Measurements from ENCODE around the gene PCYT1A. TPM values are rescaled to one million over a fixed set of nuclear protein-coding genes. Genes with fewer than 3 reads are reported as not detected.
"Not testable (repeated sequence)": the region's sequence is repeated elsewhere in the genome, so short reads cannot be mapped to it uniquely, and the experiment has no call there.

PCYT1A gene
- total RNA-seq, 2 donors from 2014 or later = 64.7 to 102 TPM

DNA sequence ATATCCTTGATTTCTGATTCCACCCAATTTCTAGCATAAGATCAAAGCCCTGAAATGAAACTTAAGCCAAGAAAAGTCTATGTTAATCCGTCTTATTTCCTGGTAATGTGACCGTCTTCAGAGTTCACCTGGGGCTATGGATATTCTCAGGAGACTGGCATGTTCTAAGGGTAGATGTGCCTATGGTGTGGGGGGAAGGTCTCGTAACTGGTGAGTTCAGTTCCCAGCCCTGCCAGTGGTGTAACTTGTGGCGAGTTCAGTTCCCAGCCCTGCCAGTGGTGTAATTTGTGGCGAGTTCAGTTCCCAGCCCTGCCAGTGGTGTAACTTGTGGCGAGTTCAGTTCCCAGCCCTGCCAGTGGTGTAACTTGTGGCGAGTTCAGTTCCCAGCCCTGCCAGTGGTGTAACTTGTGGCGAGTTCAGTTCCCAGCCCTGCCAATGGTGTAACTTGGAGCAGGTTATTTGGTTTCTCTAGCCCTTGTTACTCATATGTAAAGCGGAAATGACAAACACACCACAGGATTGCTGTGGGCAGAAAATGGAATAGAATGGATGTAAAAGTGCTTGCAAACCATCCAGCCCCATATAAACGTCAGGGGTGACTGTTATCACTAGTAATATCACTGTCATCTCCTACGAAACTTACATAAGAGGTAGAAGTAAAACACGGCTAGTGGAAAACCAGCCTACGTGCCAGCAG, 40.8 kb downstream of the PCYT1A start:
- Histone ChIP-seq H3K4me1 (ENCODE audit: control insufficient read depth in 1 of 2, low read depth in 2 of 2) (no peaks in the 10 kb centered on the region), H3K27me3 (replicated peaks; ENCODE audit: insufficient read depth) (no peaks in the 10 kb centered on the region), H3K36me3 (peaks cover 35% of the 10 kb centered on the region), H3K27ac (no peak overlapping the region), H3K9me3 (no peaks in the 10 kb centered on the region), H3K4me3 (no peak overlapping the region)
- DNase-seq (ENCODE audit: low spot score) (no peak), ATAC-seq (ENCODE audit: insufficient number of reproducible peaks, low FRiP score, low read depth) (no peak)
- no peak for TF ChIP-seq CTCF (IDR thresholded peaks at IDR 0.05)

DNA sequence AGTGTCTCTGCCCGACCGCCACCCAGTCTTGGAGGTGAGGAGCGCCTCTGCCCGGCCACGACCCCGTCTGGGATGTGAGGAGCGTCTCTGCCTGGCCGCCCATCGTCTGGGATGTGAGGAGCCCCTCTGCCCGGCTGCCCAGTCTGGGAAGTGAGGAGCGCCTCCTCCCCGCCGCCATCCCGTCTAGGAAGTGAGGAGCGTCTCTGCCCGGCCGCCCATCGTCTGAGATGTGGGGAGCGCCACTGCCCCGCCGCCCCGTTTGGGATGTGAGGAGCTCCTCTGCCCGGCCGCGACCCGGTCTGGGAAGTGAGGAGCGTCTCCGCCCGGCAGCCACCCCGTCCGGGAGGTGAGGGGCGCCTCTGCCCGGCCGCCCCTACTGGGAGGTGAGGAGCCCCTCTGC, 43.4 kb downstream of the PCYT1A start:
- not testable (repeated sequence) for ATAC-seq (ENCODE audit: insufficient number of reproducible peaks, low FRiP score, low read depth); H3K4me1 ChIP-seq (ENCODE audit: control insufficient read depth in 1 of 2, low read depth in 2 of 2)
- H3K36me3 ChIP-seq = peaks cover 49% of the 10 kb centered on the region

DNA sequence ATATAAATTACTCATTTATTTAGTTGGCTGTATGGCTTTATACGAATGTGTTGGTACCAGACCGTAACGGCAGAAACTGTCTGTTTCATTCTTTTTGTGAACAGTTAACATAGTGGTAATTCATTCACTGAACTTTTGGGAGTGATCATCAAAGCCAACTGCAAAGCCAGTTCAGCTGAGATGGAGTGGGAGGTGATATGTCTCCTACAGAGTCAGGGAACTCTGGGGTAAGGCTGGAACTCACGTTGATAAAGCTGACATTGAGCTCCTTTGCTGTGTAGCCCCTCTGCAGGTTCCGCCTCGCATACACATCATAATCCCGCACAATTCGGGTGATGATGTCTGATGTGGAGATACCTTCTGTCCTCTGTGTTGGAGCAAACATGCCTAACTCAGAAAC, 45.8 kb downstream of the PCYT1A start:
- H3K36me3 ChIP-seq = peaks cover 44% of the 10 kb centered on the region
- no peak for DNase-seq (ENCODE audit: low spot score)
- no peaks in the 10 kb centered on the region for H3K27me3 ChIP-seq (replicated peaks; ENCODE audit: insufficient read depth)
- no peak overlapping the region for H3K4me3 ChIP-seq
- H3K4me1 ChIP-seq (ENCODE audit: control insufficient read depth in 1 of 2, low read depth in 2 of 2) = no peaks in the 10 kb centered on the region
- H3K9me3 ChIP-seq = no peaks in the 10 kb centered on the region
- ATAC-seq (ENCODE audit: insufficient number of reproducible peaks, low FRiP score, low read depth) = no peak
- TF ChIP-seq CTCF (IDR thresholded peaks at IDR 0.05) = no peak
- no peak overlapping the region for H3K27ac ChIP-seq

More for the DNA sequence above, 43.4 kb downstream of the PCYT1A start:
- not testable (repeated sequence) for H3K27me3 ChIP-seq (replicated peaks; ENCODE audit: insufficient read depth); H3K4me3 ChIP-seq; DNase-seq (ENCODE audit: low spot score); H3K27ac ChIP-seq; H3K9me3 ChIP-seq

DNA sequence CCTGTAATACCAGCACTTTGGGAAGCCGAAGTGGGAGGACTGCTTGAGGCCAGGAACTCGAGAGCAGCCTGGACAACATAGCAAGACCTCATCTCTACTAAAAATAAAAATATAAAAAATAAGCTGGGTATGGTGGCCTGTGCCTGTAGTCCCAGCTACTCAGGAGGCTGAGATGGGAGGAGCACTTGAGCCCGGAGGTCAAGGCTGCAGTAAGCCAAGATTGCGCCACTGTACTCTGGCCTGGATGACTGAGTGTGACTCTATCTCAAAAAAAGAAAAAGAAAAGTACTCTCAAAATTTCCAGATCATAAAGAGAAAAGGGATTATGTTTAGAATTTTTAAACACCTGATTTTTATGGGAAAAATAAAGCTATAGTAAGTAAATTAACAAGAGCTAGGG, 47.1 kb downstream of the PCYT1A start:
- H3K9me3 ChIP-seq = no peaks in the 10 kb centered on the region
- no peaks in the 10 kb centered on the region for H3K4me1 ChIP-seq (ENCODE audit: control insufficient read depth in 1 of 2, low read depth in 2 of 2)
- TF ChIP-seq CTCF (IDR thresholded peaks at IDR 0.05) = no peak
- H3K4me3 ChIP-seq = no peak overlapping the region
- H3K27ac ChIP-seq = no peak overlapping the region
- no peak for DNase-seq (ENCODE audit: low spot score)
- no peak for ATAC-seq (ENCODE audit: insufficient number of reproducible peaks, low FRiP score, low read depth)
- H3K27me3 ChIP-seq (replicated peaks; ENCODE audit: insufficient read depth) = no peaks in the 10 kb centered on the region
- peaks cover 34% of the 10 kb centered on the region for H3K36me3 ChIP-seq

DNA sequence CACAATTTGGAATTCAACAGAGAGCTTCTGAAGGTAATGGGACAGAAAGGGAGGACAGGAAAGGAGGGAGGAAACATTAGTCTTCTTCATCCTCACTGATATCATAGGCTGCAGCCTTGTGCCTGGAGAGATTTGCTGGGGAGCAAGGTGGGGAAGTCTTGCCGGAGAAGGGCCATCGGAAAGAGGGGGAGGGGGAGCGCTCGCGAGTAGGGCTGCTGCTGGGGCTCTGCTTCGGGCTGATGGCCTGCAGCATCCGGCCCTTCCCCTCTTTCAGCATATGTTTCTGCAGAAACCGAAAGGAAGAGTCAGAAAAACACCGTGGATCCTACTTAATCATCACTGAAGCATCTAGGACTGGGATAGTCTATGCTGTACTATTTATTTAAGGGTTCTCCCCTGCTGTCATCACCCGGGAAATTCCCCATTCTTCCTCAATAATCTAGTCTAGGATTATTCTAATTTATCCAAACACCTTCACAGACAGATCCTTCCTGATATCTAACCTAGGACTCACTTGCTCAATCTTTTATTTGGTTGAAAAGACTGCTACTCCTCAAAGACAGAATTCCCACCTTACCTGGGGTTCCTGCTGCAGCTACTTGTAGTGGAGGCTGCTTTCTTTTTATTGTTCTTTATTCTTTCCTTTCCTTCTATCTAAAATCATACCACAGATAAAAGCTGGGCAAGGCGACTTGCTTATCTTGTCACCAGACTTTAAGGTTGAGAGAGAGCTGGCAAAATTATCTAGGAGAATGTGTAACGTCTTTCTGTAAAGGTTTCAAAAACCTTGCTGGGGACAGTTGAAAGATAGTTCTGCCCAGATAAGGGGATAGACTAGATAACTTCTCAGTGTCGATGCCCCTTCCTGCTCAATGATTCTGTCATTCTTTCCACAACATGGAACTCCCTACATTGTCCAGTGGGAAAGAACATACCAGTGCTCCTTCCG, 48.6 kb downstream of the PCYT1A start:
- H3K36me3 ChIP-seq = peaks cover 31% of the 10 kb centered on the region
- DNase-seq (ENCODE audit: low spot score) (no peak), ATAC-seq (ENCODE audit: insufficient number of reproducible peaks, low FRiP score, low read depth) (no peak)

More for the DNA sequence above, 48.6 kb downstream of the PCYT1A start:
- Histone ChIP-seq H3K4me1 (ENCODE audit: control insufficient read depth in 1 of 2, low read depth in 2 of 2) (no peaks in the 10 kb centered on the region), H3K27me3 (replicated peaks; ENCODE audit: insufficient read depth) (no peaks in the 10 kb centered on the region), H3K27ac (no peak overlapping the region), H3K9me3 (no peaks in the 10 kb centered on the region), H3K4me3 (no peak overlapping the region)
- no peak for TF ChIP-seq CTCF (IDR thresholded peaks at IDR 0.05)
